ENCODE results near the gene KRT26.

KRT26 gene

DNA sequence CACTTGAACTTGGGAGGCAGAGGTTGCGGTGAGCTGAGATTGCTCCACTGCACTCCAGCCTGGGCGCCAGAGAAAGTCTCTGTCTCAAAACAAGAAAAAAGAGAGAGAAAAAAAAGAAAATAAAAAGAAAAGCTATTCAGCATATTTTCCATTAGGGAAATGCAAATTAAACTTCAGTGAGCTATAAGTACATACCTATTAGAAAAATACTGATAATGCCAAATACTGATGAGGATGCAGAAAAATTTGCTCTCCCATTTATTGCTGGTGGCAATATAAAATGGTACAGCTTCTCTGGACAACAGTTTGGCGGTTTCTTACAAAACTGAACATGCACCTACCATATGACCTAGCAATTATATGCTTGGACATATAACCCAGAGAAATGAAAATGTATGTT, 40.6 kb upstream of the KRT26 start:
- TF ChIP-seq, protein P1, sequence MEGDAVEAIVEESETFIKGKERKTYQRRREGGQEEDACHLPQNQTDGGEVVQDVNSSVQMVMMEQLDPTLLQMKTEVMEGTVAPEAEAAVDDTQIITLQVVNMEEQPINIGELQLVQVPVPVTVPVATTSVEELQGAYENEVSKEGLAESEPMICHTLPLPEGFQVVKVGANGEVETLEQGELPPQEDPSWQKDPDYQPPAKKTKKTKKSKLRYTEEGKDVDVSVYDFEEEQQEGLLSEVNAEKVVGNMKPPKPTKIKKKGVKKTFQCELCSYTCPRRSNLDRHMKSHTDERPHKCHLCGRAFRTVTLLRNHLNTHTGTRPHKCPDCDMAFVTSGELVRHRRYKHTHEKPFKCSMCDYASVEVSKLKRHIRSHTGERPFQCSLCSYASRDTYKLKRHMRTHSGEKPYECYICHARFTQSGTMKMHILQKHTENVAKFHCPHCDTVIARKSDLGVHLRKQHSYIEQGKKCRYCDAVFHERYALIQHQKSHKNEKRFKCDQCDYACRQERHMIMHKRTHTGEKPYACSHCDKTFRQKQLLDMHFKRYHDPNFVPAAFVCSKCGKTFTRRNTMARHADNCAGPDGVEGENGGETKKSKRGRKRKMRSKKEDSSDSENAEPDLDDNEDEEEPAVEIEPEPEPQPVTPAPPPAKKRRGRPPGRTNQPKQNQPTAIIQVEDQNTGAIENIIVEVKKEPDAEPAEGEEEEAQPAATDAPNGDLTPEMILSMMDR (IDR thresholded peaks at IDR 0.05; ENCODE audit: borderline replicate concordance, extremely low read depth, low read length, poor library complexity, severe bottlenecking): no peak
- no peak for TF ChIP-seq EZH2 (IDR thresholded peaks at IDR 0.05; ENCODE audit: borderline replicate concordance, low read depth, low read length, severe bottlenecking)

GRCh38 chr17:40810494-40810893, 38.5 kb upstream of the KRT26 start:
- no peaks in the 10 kb centered on the region for H4K20me1 ChIP-seq (ENCODE audit: insufficient read depth, low read length)
- H3K36me3 ChIP-seq (ENCODE audit: insufficient read depth, low read length): no peaks in the 10 kb centered on the region
- no peak overlapping the region for H2AFZ ChIP-seq (ENCODE audit: low read depth, low read length)
- ATAC-seq (ENCODE audit: insufficient read depth, low read depth): no peak
- no peak overlapping the region for H3K27ac ChIP-seq (ENCODE audit: low read length)
- DNase-seq: no peak
- H3K4me3 ChIP-seq (ENCODE audit: low read depth in 1 of 2, low read length in 2 of 2): no peak overlapping the region
- TF ChIP-seq, protein P1 (IDR thresholded peaks at IDR 0.05; ENCODE audit: borderline replicate concordance, extremely low read depth, low read length, poor library complexity, severe bottlenecking): no peak
- no peak for TF ChIP-seq EZH2 (IDR thresholded peaks at IDR 0.05; ENCODE audit: borderline replicate concordance, low read depth, low read length, severe bottlenecking)
- H3K4me2 ChIP-seq (ENCODE audit: insufficient read depth, low read length): no peak overlapping the region
- H3K9ac ChIP-seq (ENCODE audit: low read depth, low read length): no peak overlapping the region
- peaks cover 12% of the 10 kb centered on the region for H3K27me3 ChIP-seq (ENCODE audit: insufficient read depth, low read length, poor library complexity)
- no peaks in the 10 kb centered on the region for H3K9me3 ChIP-seq (ENCODE audit: insufficient read depth, low read length, severe bottlenecking)
- no peaks in the 10 kb centered on the region for H3K79me2 ChIP-seq (ENCODE audit: insufficient read depth, low read length)
- no peaks in the 10 kb centered on the region for H3K4me1 ChIP-seq (ENCODE audit: insufficient read depth, low read length)

More for the DNA sequence above, 40.6 kb upstream of the KRT26 start:
- no peak overlapping the region for H3K4me2 ChIP-seq (ENCODE audit: insufficient read depth, low read length)
- DNase-seq (no peak), ATAC-seq (ENCODE audit: insufficient read depth, low read depth) (no peak)
- no peak overlapping the region for H3K4me3 ChIP-seq (ENCODE audit: low read depth in 1 of 2, low read length in 2 of 2)
- no peak overlapping the region for H2AFZ ChIP-seq (ENCODE audit: low read depth, low read length)
- no peaks in the 10 kb centered on the region for H3K9me3 ChIP-seq (ENCODE audit: insufficient read depth, low read length, severe bottlenecking)
- H3K9ac ChIP-seq (ENCODE audit: low read depth, low read length): no peak overlapping the region
- H4K20me1 ChIP-seq (ENCODE audit: insufficient read depth, low read length): no peaks in the 10 kb centered on the region
- H3K36me3 ChIP-seq (ENCODE audit: insufficient read depth, low read length): peaks cover 6% of the 10 kb centered on the region
- H3K27me3 ChIP-seq (ENCODE audit: insufficient read depth, low read length, poor library complexity): no peaks in the 10 kb centered on the region
- H3K27ac ChIP-seq (ENCODE audit: low read length): no peak overlapping the region
- H3K4me1 ChIP-seq (ENCODE audit: insufficient read depth, low read length): peaks cover 7% of the 10 kb centered on the region
- H3K79me2 ChIP-seq (ENCODE audit: insufficient read depth, low read length): 0 out of 2 replicates have a peak, but pooled peaks cover 4% of the 10 kb centered on the region

DNA sequence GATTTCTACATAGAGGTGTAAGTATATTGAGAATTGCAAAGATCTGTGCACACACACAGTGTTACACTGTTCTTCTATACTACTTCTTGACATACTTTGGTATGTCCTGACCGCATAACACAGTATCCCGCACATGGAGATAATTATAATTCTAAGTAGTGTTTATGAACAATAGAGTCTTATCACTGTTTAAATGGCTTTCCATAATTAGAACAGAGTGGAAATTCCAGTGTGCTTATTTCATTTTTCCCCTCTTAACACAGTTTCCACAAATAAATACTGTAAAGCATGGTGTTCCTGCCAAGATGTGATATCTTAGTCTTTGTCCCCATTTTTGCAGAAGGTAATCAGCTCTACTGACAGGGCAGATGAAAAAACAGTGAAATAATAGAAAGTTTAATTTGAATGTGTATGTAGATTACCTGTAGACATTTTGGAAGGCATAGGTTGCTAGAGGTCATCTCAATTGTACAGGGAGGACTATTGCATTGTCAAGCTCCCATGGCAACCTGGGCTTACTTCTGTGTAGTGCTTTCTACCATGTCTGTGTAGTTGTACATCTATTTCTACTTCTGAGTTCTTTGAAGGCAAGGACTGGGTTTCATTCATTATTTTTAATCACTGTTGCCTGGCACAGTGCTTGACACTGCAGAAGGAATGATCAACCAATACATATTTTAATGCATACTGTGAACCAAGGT, 37.9 kb upstream of the KRT26 start:
- H3K9ac ChIP-seq (ENCODE audit: low read depth, low read length): no peak overlapping the region
- no peaks in the 10 kb centered on the region for H3K4me1 ChIP-seq (ENCODE audit: insufficient read depth, low read length)
- no peaks in the 10 kb centered on the region for H3K79me2 ChIP-seq (ENCODE audit: insufficient read depth, low read length)
- no peaks in the 10 kb centered on the region for H3K9me3 ChIP-seq (ENCODE audit: insufficient read depth, low read length, severe bottlenecking)
- H3K4me3 ChIP-seq (ENCODE audit: low read depth in 1 of 2, low read length in 2 of 2): no peak overlapping the region
- H3K4me2 ChIP-seq (ENCODE audit: insufficient read depth, low read length): no peak overlapping the region
- H3K27me3 ChIP-seq (ENCODE audit: insufficient read depth, low read length, poor library complexity): peaks cover 12% of the 10 kb centered on the region
- ATAC-seq (ENCODE audit: insufficient read depth, low read depth) (no peak), DNase-seq (no peak)
- H4K20me1 ChIP-seq (ENCODE audit: insufficient read depth, low read length): no peaks in the 10 kb centered on the region
- H2AFZ ChIP-seq (ENCODE audit: low read depth, low read length): no peak overlapping the region
- no peak for TF ChIP-seq EZH2 (IDR thresholded peaks at IDR 0.05; ENCODE audit: borderline replicate concordance, low read depth, low read length, severe bottlenecking)
- TF ChIP-seq, protein P1 (IDR thresholded peaks at IDR 0.05; ENCODE audit: borderline replicate concordance, extremely low read depth, low read length, poor library complexity, severe bottlenecking): no peak
- H3K36me3 ChIP-seq (ENCODE audit: insufficient read depth, low read length): no peaks in the 10 kb centered on the region
- no peak overlapping the region for H3K27ac ChIP-seq (ENCODE audit: low read length)

Data from DND-41 (cell line).